Measurements from ENCODE around the gene ARHGEF17.
A peak's percentile ranks its signal among the peaks of the same experiment; 100 is the strongest.

The ARHGEF17 gene

DNA sequence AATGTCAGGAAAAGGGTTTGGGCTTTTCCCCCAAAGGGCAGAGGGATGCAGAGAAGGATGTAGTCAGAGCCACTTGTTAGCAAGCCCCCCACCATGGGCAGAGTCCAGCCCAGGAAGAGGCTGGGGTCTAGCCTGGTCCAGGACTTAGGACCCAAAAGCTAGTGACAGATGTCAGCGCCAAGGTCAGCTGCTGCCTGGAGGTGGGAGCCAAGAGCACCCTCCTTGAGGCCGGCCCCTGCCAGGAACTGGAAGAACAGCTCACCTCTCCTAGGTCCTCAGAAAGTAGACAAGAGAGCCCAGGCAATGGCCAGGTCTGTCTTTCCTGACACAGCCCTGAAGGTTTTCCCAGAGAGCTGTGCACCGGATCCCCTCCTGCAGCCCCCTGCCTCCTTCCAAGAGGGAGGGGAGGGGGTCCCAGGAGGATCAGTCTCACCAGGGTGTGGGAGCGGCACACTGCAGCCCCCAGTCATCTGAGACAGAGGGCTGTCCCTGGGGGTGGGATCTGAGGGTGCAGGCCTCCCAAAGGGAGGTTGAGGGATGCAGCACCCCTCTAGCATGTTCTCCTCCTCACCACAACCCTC lies 14.6 kb upstream of the ARHGEF17 start:
- no peak for DNase-seq

DNA sequence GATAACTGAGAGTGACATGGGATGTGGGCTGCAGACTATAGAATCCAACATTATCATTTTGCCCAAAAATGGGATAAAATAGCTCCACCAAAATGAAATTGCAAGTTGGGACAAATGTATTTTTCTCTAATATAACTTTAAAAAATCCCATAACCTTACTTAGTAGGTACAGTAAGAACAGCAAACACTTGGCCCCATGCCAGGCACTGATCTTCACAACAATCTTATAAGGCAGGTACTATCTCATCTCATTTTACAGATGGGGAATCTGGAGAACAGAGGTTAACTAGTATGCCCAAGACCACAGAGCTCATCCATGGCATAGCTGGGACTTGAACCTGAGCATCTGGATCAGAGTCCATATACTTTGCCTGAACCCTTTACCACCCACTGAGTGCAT lies 13.5 kb upstream of the ARHGEF17 start:
- DNase-seq = no peak

DNA sequence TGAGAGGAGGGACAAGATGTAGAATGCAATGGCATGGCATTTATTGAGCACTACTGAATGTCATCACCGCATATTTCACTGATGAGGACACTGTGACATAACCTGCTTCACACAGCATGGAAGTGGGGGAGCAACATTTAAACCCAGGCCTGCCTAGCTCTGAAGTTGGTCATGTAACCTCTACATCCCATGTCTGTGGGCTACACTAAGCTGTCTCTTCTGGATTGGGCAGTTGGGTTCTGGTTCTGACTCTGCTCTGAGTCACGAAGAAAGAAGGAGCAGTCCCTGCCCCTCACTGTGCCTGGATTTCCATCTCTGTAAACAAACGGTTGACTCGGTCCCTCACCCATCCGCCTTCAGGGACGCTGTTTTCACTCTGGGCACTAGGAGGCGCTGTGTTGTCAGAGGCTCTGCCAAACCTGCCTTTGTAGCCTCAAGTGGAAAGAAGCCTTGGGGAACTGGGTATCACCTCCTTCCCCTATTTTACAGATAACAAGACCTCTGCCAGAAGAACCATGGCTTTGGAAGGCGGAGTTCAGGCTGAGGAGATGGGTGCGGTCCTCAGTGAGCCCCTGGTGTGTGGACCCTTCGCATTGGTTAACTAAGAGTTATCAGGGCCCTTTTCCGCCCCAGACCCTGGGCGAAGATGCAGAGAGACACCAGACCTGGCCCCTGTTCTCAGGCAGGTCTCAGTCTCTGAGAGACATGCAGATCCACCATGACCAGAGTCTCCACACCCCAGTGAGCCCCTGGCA lies 12.7 kb upstream of the ARHGEF17 start:
- peak; percentile 28 for DNase-seq

DNA sequence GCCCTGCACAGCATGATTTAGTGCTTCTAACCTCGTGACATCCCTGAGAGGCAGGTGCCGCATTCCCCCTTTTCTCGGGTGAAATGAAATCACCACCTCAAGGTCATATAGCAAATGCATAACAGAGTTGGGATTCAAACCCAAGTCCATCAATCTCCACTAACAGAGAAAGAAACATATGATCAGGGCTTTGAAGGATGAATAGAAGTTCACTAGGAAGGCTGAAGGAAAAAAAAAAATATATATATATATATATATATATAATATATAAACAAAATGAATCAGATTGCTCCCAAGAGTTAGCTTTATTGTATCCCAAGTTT lies 12.1 kb upstream of the ARHGEF17 start:
- DNase-seq = no peak

DNA sequence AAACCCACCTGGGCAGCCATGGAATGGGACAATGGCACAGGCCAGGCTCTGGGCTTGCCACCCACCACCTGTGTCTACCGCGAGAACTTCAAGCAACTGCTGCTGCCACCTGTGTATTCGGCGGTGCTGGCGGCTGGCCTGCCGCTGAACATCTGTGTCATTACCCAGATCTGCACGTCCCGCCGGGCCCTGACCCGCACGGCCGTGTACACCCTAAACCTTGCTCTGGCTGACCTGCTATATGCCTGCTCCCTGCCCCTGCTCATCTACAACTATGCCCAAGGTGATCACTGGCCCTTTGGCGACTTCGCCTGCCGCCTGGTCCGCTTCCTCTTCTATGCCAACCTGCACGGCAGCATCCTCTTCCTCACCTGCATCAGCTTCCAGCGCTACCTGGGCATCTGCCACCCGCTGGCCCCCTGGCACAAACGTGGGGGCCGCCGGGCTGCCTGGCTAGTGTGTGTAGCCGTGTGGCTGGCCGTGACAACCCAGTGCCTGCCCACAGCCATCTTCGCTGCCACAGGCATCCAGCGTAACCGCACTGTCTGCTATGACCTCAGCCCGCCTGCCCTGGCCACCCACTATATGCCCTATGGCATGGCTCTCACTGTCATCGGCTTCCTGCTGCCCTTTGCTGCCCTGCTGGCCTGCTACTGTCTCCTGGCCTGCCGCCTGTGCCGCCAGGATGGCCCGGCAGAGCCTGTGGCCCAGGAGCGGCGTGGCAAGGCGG lies 11.4 kb upstream of the ARHGEF17 start:
- DNase-seq = no peak

DNA sequence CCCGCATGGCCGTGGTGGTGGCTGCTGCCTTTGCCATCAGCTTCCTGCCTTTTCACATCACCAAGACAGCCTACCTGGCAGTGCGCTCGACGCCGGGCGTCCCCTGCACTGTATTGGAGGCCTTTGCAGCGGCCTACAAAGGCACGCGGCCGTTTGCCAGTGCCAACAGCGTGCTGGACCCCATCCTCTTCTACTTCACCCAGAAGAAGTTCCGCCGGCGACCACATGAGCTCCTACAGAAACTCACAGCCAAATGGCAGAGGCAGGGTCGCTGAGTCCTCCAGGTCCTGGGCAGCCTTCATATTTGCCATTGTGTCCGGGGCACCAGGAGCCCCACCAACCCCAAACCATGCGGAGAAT lies 10.9 kb upstream of the ARHGEF17 start:
- DNase-seq = no peak

DNA sequence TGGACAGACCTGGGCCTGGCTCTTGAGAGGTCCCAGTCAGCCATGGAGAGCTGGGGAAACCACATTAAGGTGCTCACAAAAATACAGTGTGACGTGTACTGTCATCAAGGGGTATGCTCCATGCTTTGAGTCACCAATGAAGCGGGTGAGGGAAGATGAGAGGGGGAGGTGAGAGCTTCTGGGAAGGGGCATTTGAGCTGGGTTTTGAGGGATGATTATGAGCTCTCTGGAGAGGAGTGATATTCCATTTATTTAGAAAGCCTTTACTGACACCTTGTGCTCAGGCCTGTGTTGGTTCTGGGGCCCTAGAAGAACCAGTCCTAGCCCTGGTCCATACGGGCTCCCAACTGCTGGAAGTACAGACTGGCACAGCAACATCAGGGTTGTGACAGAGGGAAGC lies 10.4 kb upstream of the ARHGEF17 start:
- DNase-seq = no peak

DNA sequence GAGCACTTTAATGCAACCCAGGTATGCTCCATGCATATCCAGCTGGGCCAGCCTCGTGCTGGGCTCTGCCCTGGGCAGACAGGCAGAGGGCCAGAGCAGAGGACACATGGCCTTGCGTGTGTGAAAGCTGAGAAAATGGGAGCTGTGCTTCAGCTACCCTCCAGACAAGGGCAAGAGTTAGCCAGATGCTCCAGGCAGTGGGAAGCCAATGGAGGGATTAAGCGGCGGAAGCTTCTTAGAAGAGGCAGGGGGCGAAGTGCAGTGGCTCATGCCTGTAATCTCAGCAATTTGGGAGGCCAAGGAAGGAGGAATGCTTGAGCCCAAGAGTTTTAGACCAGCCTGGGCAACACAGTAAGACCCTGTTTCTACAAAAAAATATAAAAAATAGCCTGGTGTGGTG lies 9.8 kb upstream of the ARHGEF17 start:
- no peak for DNase-seq

DNA sequence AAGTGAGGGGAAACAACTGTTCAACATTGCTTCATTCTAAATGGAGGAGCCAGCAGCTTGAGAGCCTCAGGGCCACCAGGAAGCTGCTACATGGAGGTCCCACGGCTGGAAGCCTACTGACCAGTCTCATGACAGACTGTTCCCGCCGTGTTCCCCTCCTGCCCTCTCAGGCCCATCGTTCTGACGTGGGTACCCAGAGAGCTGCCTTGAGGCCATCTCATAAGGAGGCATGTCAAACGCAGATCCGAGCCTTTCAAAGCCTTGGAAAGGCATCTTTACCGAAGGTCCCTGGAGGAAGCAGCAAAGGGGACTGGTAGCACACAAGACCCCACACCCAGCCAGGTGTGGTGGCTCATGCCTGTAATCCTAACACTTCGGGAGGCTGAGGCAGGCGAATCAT lies 8.3 kb upstream of the ARHGEF17 start:
- DNase-seq = no peak

DNA sequence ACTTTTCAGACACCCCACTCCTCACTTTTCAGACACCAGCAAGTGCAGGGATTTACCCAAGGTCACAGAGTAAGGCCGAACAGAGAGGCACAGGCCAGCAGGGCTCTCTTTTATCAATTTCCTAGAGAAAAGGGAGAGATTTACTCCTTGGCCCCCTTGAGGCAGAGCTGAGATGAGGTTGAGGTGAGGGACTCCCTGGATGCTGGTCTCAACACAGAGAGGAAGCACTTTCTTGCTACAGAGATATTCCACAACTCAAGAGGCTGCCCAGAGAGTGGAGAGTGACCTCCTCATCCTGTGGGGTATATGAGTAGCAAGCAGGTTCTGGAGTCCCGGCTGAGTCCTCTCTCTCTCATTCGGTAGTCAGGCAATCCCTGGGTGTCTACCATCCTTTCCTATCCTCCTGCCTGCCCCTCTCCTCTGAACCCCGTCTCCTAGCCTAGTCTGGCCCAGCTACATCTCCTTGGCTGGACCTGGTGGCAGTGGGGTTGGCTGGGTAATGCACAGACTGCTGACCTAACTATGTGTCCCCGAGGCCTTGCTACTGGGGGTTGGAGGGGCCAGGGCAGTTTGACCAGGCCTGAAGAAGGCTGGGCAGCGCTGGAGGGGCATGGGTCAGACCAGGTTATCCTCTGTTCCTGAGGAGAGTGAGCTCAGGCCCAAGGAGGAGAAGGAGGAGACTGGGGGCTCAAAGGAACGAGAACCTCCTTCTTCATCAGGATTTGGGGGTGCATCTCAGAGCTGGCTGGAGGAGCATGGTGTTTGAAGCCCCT lies 1.8 kb upstream of the ARHGEF17 start:
- DNase-seq = no peak

DNA sequence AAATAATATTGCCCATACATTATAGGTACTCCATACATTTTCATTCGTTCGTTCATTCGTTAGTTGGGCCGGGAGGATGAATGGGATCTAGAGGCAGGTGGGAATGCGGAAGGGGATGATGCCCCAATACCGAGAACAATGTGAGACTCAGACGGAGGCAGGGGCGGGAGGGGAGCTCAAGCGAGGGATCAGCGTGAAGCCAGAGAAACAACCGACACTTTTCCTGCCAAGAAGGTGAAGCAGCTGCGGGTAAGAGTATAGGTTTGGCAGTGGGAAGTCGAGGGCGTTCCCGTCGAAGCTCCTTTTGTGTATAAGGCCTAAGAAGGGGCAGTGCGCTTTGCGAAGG lies 1.1 kb upstream of the ARHGEF17 start:
- no peak for DNase-seq

DNA sequence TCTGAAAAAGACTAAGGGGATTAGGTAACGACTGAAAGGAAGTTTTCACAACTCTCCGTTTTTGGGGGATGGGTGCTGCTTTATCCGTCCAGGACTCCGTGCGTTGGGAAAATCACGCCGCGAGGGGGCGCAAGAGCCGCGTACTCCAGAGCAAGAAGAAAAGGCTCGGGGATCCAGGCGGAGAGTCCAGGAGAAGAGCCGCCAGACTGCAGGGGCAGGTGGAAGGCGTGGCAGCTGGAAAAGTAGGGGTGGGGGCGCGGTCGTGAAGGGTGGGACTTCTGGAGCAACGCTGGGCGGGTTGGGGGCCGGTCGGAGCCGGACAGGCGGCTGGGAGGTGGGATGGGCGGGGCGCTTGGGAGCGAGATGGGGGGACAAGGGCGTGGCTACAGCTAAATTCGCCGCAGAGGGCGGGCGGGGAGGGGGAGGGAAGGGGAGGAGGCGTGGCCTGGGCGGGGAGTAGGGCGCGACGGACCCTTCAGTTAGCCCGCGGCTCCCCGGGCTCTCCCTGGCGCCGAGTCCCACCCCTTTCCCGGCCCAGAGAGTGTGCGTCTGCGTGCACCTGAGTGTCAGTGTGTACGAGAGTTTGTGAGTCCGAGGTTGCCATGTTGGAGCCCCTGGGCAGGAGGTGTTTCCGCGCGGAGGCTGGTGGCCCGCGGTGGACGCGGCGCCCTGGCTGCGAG lies 613 bp upstream of the ARHGEF17 start:
- peak; percentile 96 for DNase-seq

DNA sequence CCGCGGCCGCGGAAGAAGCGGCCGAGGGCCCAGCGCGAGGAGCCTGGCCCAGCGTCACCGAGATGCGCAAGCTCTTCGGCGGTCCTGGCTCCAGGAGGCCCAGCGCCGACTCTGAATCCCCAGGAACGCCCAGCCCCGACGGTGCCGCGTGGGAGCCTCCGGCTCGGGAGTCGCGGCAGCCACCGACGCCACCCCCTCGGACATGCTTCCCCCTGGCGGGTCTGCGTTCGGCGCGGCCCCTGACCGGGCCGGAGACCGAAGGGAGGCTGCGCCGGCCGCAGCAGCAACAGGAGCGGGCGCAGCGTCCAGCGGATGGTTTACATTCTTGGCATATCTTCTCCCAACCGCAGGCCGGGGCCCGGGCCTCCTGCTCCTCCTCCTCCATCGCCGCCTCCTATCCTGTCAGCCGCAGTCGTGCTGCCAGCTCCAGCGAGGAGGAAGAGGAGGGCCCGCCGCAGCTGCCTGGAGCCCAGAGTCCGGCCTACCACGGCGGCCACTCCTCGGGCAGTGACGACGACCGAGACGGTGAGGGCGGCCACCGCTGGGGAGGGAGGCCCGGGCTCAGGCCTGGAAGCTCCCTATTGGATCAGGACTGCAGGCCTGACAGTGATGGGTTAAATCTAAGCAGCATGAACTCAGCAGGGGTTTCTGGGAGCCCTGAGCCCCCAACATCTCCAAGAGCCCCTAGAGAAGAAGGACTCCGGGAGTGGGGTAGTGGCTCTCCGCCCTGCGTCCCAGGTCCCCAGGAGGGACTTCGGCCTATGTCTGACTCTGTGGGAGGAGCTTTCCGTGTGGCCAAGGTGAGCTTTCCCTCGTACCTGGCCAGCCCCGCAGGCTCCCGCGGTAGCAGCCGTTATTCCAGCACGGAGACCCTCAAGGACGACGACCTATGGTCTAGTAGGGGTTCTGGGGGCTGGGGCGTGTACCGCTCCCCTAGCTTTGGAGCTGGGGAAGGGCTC lies 1.2 kb downstream of the ARHGEF17 start:
- DNase-seq = no peak

DNA sequence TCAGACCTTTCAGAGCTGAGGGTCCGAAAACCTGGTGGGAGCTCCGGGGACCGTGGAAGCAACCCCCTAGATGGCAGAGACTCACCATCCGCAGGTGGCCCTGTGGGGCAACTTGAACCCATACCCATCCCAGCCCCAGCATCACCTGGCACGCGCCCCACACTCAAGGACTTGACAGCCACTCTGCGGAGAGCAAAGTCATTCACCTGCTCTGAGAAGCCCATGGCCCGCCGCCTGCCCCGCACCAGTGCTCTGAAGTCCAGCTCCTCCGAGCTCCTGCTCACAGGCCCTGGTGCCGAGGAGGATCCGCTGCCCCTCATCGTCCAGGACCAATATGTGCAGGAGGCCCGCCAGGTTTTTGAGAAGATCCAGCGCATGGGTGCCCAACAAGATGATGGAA lies 2.0 kb downstream of the ARHGEF17 start:
- no peak for DNase-seq

DNA sequence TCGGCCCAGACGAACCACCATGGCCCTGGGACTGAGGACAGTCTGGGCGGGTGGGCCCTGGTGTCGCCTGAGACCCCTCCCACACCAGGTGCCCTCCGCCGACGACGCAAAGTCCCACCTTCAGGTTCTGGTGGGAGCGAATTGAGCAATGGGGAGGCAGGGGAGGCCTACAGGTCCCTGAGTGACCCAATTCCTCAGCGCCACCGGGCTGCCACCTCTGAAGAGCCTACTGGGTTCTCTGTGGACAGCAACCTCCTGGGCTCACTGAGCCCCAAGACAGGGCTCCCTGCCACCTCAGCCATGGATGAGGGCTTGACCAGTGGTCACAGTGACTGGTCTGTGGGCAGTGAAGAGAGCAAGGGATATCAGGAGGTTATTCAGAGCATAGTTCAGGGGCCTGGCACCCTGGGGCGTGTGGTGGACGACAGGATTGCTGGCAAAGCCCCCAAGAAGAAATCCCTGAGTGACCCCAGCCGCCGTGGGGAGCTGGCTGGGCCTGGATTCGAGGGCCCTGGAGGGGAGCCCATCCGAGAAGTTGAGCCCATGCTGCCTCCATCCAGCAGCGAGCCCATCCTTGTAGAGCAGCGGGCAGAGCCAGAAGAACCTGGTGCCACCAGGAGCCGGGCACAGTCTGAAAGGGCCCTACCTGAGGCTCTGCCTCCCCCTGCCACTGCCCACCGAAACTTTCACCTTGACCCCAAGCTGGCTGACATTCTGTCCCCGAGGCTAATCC lies 2.8 kb downstream of the ARHGEF17 start:
- no peak for DNase-seq

DNA sequence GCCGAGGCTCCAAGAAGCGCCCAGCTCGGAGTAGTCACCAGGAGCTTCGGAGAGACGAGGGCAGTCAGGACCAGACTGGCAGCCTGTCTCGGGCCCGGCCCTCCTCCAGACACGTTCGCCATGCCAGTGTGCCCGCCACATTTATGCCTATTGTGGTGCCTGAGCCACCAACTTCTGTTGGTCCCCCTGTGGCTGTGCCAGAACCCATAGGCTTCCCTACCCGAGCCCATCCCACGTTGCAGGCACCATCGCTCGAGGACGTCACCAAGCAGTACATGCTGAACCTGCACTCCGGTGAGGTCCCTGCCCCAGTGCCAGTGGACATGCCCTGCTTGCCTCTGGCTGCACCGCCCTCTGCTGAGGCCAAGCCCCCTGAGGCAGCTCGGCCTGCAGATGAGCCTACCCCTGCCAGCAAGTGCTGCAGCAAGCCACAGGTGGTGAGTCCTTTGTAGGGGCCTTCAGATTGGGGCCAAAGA lies 3.4 kb downstream of the ARHGEF17 start:
- DNase-seq = no peak

DNA sequence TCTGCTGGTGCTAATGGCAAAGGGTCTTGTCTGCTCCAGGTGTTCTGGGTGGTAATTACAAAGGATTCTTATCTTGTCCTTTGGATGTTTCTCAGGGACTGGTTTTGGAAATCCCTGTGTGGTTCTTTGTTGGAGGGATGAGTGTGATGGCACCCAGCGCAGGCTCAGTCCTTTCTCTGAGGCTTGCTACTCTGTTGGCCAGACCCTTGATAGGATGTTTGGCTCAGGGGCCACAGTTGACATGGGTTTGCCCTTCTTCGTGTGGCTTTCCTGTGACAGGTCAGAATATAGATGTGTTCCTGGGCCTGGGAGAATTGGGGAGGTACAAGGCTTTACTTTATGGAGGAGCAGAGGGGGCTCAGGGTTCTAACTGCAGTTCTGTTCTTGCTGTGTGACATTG lies 4.0 kb downstream of the ARHGEF17 start:
- no peak for DNase-seq

DNA sequence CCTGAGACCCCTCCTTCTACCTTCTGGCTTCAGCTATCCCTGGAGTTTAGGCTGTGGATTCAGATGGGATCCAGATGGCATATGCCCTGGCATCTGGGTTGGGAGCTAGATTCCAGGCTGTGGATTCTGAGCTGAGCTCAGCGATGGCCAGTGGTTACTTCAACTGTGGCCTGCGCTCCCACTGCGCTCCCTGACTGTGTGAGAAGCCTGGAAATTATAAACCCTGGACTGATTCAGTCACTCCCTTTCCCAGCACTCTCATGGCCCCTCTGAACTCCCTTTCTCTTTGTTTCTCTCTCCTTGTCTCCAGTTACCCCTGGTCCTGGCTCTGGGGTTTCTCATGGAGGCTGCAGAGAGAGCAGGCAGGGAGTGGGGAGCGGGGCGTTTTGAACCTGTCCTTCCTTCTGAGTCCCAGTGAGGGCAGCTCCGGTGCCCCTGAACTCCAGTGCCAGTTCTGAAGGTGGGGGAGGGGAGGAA lies 4.8 kb downstream of the ARHGEF17 start:
- DNase-seq = no peak

DNA sequence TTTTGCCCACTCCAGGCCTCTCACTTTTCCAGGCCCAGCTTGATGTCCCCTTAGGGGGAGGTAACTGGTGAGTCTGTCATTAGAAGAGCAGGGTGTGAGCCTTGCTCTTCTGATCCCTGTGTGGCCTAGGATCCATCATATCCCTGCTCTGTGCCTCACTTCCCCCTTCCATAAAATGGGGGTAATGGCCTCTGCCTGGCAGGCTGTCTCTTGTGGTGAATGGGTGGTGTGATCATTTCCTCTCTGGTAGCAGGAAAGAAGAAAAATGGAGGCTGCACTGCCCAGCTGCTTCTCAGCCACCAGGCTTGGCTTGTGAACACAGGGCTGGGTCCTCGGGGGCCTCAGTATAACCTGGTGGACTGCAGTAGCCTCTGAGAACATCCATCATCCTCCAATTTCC lies 5.6 kb downstream of the ARHGEF17 start:
- no peak for DNase-seq

DNA sequence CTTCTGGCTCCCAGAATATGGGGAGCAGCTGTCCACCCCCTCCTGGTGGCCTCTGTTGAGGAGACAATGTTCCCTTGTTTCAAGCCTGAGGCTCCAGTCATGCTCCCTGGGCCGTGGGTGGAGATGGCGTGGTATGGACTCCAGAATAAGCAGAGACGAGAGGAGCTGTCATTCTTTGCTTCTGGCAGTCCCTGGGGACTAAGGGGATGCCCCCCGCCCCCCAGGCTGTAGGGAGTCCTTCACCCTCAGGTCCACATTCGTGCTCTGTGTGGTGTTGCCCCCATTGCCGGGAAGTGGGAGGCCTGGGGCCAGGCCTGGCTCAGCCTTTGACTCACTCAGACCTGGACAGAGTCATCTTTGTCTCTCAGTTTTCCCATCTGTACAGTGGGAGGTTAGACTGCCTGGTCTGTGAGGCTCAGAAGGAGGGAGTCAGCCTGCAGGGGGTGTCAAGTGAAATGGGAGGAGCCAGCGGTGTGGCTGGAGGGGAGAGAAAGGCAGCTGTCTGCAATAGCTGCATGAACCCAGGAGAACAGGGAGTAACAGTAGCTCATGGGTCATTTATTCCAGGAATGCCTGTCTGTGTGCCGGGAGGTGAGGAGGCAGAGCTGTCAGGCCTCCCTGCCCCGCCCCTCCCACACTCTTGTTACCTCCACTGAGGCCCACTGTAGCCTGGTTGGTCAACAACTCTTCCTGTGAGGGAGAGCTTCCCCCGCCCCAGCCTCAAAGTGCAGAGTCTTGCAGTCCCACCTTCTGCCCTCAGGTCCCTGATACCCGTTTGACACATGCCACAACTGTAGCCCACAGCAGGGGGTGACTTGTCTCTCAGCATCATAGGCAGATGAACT lies 6.3 kb downstream of the ARHGEF17 start:
- peak; percentile 11 for DNase-seq

Measured in NCI-H1092 treated with DMSO at 0.1 percent for 48 hours (cell line).